Measurements from ENCODE around the gene GRIFIN.

- no peak for TF ChIP-seq PREB (CRISPR knock-in tag; IDR thresholded peaks at IDR 0.05)
- TF ChIP-seq SIX5 (IDR thresholded peaks at IDR 0.05; ENCODE audit: borderline replicate concordance in 1 of 2, insufficient read depth in 1 of 2, low read depth in 1 of 2, low read length in 2 of 2), result no peak
- no peak for TF ChIP-seq MAFK (IDR thresholded peaks at IDR 0.05; ENCODE audit: low read length)
- no peak for TF ChIP-seq ZBTB9 (CRISPR knock-in tag; IDR thresholded peaks at IDR 0.05)
- no peak for TF ChIP-seq ZNF274 (IDR thresholded peaks at IDR 0.05; ENCODE audit: borderline replicate concordance, low read depth, low read length)
- no peak for TF ChIP-seq TAF1 (IDR thresholded peaks at IDR 0.05; ENCODE audit: control insufficient read depth, extremely low read depth, insufficient read depth, low read length, severe bottlenecking)
These were observed 44.8 kb downstream of the GRIFIN start for GRCh38 chr7:2431260-2431867.
